Activated T-cell treated with anti-CD3 and anti-CD28 coated beads, Interleukin-2, amount 50 U/mL, for 4 hours (primary cell): ENCODE measurements around the gene MMP2. TPM values are rescaled to one million over a fixed set of nuclear protein-coding genes. Genes with fewer than 3 reads are reported as not detected.
A peak's percentile ranks its signal among the peaks of the same experiment; 100 is the strongest.

Experiments used
- ATAC-seq, 2 donors: fragments of 200-7000 bp; cut with Tn5 transposase; one replicate each; pipeline ENCODE4 v1.10.0; 2021
- DNase-seq: peaks from one replicate; pipeline ENCODE4 v3.0.0-alpha.2; 2020
- H3K27me3 Mint-ChIP-seq: one replicate; pipeline ENCODE4 v1.8.0; 2021; ENCODE audit warnings: low read depth, mixed read lengths
- H3K36me3 Mint-ChIP-seq: one replicate; pipeline ENCODE4 v1.8.0; 2022; ENCODE audit warnings: mixed read lengths; ENCODE audit not compliant: insufficient read depth
- H3K4me1 Mint-ChIP-seq: one replicate; pipeline ENCODE4 v1.8.0; 2021; ENCODE audit warnings: low read depth, mixed read lengths
- H3K4me3 Mint-ChIP-seq: one replicate; pipeline ENCODE4 v1.8.0; 2021; ENCODE audit warnings: mild to moderate bottlenecking, moderate library complexity, mixed read lengths
- H3K9me3 Mint-ChIP-seq: one replicate; pipeline ENCODE4 v1.8.0; 2021; ENCODE audit warnings: mixed read lengths
- total RNA-seq, 3 donors: library from RNA; stranded (reverse); gene quantifications; one replicate each; pipeline ENCODE4 v1.2.1, GENCODE V29; 2021

Gene MMP2
- total RNA-seq, 3 donors from 2014 or later, result 0.63 to 0.94 (median 0.87) TPM

GRCh38 chr16:55539049-55539448 is 60.1 kb downstream of the MMP2 start:
- Mint-ChIP-seq H3K9me3 (no peaks in the 10 kb centered on the region), H3K4me3 (no peak overlapping the region), H3K36me3 (no peaks in the 10 kb centered on the region), H3K4me1 (no peaks in the 10 kb centered on the region), H3K27me3 (peaks cover 2% of the 10 kb centered on the region)
- ATAC-seq (no peak), DNase-seq (no peak)

- H3K4me1 Mint-ChIP-seq, result no peaks in the 10 kb centered on the region
- H3K36me3 Mint-ChIP-seq, result no peaks in the 10 kb centered on the region
- H3K9me3 Mint-ChIP-seq, result no peaks in the 10 kb centered on the region
- no peak for ATAC-seq
- H3K4me3 Mint-ChIP-seq, result no peak overlapping the region
- DNase-seq, result no peak
- H3K27me3 Mint-ChIP-seq, result peaks cover 2% of the 10 kb centered on the region
These were observed 60.5 kb downstream of the MMP2 start for GRCh38 chr16:55539488-55539887.

- no peaks in the 10 kb centered on the region for H3K9me3 Mint-ChIP-seq
- ATAC-seq (no peak), DNase-seq (no peak)
- no peak overlapping the region for H3K4me3 Mint-ChIP-seq
- H3K27me3 Mint-ChIP-seq, result peaks cover 2% of the 10 kb centered on the region
- no peaks in the 10 kb centered on the region for H3K4me1 Mint-ChIP-seq
- H3K36me3 Mint-ChIP-seq, result no peaks in the 10 kb centered on the region
These were observed 61.2 kb downstream of the MMP2 start for GRCh38 chr16:55540221-55540620.

GRCh38 chr16:55542459-55543082 is 63.6 kb downstream of the MMP2 start:
- Mint-ChIP-seq H3K4me1 (no peaks in the 10 kb centered on the region), H3K9me3 (no peaks in the 10 kb centered on the region), H3K27me3 (no peaks in the 10 kb centered on the region), H3K4me3 (no peak overlapping the region), H3K36me3 (no peaks in the 10 kb centered on the region)
- peak; percentile 28 to 34 for ATAC-seq
- no peak for DNase-seq

- Mint-ChIP-seq H3K4me3 (no peak overlapping the region), H3K27me3 (no peaks in the 10 kb centered on the region), H3K9me3 (no peaks in the 10 kb centered on the region), H3K4me1 (no peaks in the 10 kb centered on the region), H3K36me3 (no peaks in the 10 kb centered on the region)
- ATAC-seq (no peak), DNase-seq (no peak)
These were observed 64.5 kb downstream of the MMP2 start for GRCh38 chr16:55543472-55543871.

- Mint-ChIP-seq H3K36me3 (no peaks in the 10 kb centered on the region), H3K4me3 (no peak overlapping the region), H3K9me3 (no peaks in the 10 kb centered on the region), H3K27me3 (no peaks in the 10 kb centered on the region), H3K4me1 (no peaks in the 10 kb centered on the region)
- DNase-seq, result no peak
- ATAC-seq, result no peak
These were observed 73.6 kb downstream of the MMP2 start for GRCh38 chr16:55552621-55553020.

- DNase-seq (no peak), ATAC-seq (no peak)
- H3K4me1 Mint-ChIP-seq, result no peaks in the 10 kb centered on the region
- no peaks in the 10 kb centered on the region for H3K36me3 Mint-ChIP-seq
- H3K9me3 Mint-ChIP-seq, result no peaks in the 10 kb centered on the region
- no peaks in the 10 kb centered on the region for H3K27me3 Mint-ChIP-seq
- H3K4me3 Mint-ChIP-seq, result no peak overlapping the region
These were observed 76.4 kb downstream of the MMP2 start for GRCh38 chr16:55555436-55555835.

Other genes starting within 250 kb of the MMP2 start
- not detected for gene IRX6, start 155.0 kb upstream of the MMP2 start, total RNA-seq
- 1 to 10 TPM in 1 of 3 donors, under 1 TPM in 2; 0.18 to 1.5 (median 0.79) TPM for gene LPCAT2, start 29.9 kb downstream of the MMP2 start, total RNA-seq
- gene CAPNS2, start 87.5 kb downstream of the MMP2 start, total RNA-seq, result not detected
- not detected for gene SLC6A2, start 176.8 kb downstream of the MMP2 start, total RNA-seq